ENCODE results near the gene TBCCD1.

Gene TBCCD1

GRCh38 chr3:186529201-186529999, 37.7 kb downstream of the TBCCD1 start:
- ChIA-PET CTCF (interaction anchor here (1.1 to 1.3 kb wide), 2 partner anchors 10 to 11 kb away, joined by 3 to 4 read pairs; no protein-coding TSS in a partner anchor), POLR2A (no interaction called here)
- no peak for TF ChIP-seq HDGF (IDR thresholded peaks at IDR 0.05; ENCODE audit: borderline replicate concordance)
- no peak for TF ChIP-seq FOXM1 (IDR thresholded peaks at IDR 0.05; ENCODE audit: borderline replicate concordance)
- TF ChIP-seq FOXK2 (IDR thresholded peaks at IDR 0.05) = no peak
- TF ChIP-seq ELF4 (IDR thresholded peaks at IDR 0.05) = no peak
- no peak for DNase-seq (ENCODE audit: extremely low spot score)

- DNase-seq (ENCODE audit: extremely low spot score) = no peak
- TF ChIP-seq ELF4 (IDR thresholded peaks at IDR 0.05) (no peak), FOXK2 (IDR thresholded peaks at IDR 0.05) (no peak), ARNT (IDR thresholded peaks at IDR 0.05) (no peak), BHLHE40 (IDR thresholded peaks at IDR 0.05; ENCODE audit: borderline replicate concordance) (no peak)
- CTCF ChIA-PET = no interaction called here
- POLR2A ChIA-PET = no interaction called here
These were observed 40.9 kb downstream of the TBCCD1 start for GRCh38 chr3:186526256-186526606.

GRCh38 chr3:186525369-186526255, 41.5 kb downstream of the TBCCD1 start:
- no peak for TF ChIP-seq LEF1 (IDR thresholded peaks at IDR 0.05; ENCODE audit: borderline replicate concordance)
- no peak for TF ChIP-seq PKNOX1 (IDR thresholded peaks at IDR 0.05)
- no peak for TF ChIP-seq FOXM1 (IDR thresholded peaks at IDR 0.05; ENCODE audit: borderline replicate concordance)
- no peak for TF ChIP-seq FOXA1 (IDR thresholded peaks at IDR 0.05)
- no peak for TF ChIP-seq HDGF (IDR thresholded peaks at IDR 0.05; ENCODE audit: borderline replicate concordance)
- TF ChIP-seq SP1 (IDR thresholded peaks at IDR 0.05) = no peak
- TF ChIP-seq SUZ12 (IDR thresholded peaks at IDR 0.05) = no peak
- TF ChIP-seq TARDBP (IDR thresholded peaks at IDR 0.05) = no peak
- TF ChIP-seq CTBP1 (IDR thresholded peaks at IDR 0.05; ENCODE audit: borderline replicate concordance) = no peak
- TF ChIP-seq ELF4 (IDR thresholded peaks at IDR 0.05) = no peak
- no peak for TF ChIP-seq FOXK2 (IDR thresholded peaks at IDR 0.05)
- ChIA-PET CTCF (no interaction called here), POLR2A (no interaction called here)
- DNase-seq (ENCODE audit: extremely low spot score) = no peak

- no peak for TF ChIP-seq FOXA1 (IDR thresholded peaks at IDR 0.05)
- TF ChIP-seq SP1 (IDR thresholded peaks at IDR 0.05) = no peak
- no peak for TF ChIP-seq CTBP1 (IDR thresholded peaks at IDR 0.05; ENCODE audit: borderline replicate concordance)
- no peak for TF ChIP-seq BHLHE40 (IDR thresholded peaks at IDR 0.05; ENCODE audit: borderline replicate concordance)
- no peak for TF ChIP-seq FOXM1 (IDR thresholded peaks at IDR 0.05; ENCODE audit: borderline replicate concordance)
- no peak for TF ChIP-seq ELF4 (IDR thresholded peaks at IDR 0.05)
- no peak for TF ChIP-seq NFRKB (IDR thresholded peaks at IDR 0.05)
- no peak for TF ChIP-seq TARDBP (IDR thresholded peaks at IDR 0.05)
- no peak for TF ChIP-seq SUZ12 (IDR thresholded peaks at IDR 0.05)
- TF ChIP-seq ZNF384 (IDR thresholded peaks at IDR 0.05) = no peak
- no peak for TF ChIP-seq LEF1 (IDR thresholded peaks at IDR 0.05; ENCODE audit: borderline replicate concordance)
- no peak for TF ChIP-seq PKNOX1 (IDR thresholded peaks at IDR 0.05)
These were observed 42.5 kb downstream of the TBCCD1 start for GRCh38 chr3:186524616-186525015.

GRCh38 chr3:186523434-186523833, 43.7 kb downstream of the TBCCD1 start:
- CTCF ChIA-PET = no interaction called here
- TF ChIP-seq NFRKB (IDR thresholded peaks at IDR 0.05) (no peak), SP1 (IDR thresholded peaks at IDR 0.05) (no peak), ZNF384 (IDR thresholded peaks at IDR 0.05) (no peak), SUZ12 (IDR thresholded peaks at IDR 0.05) (no peak), BHLHE40 (IDR thresholded peaks at IDR 0.05; ENCODE audit: borderline replicate concordance) (no peak), PKNOX1 (IDR thresholded peaks at IDR 0.05) (no peak), FOXK2 (IDR thresholded peaks at IDR 0.05) (no peak), TARDBP (IDR thresholded peaks at IDR 0.05) (no peak), FOXA1 (IDR thresholded peaks at IDR 0.05) (no peak)
- POLR2A ChIA-PET = no interaction called here
- no peak for DNase-seq (ENCODE audit: extremely low spot score)

More at GRCh38 chr3:186524616-186525015, 42.5 kb downstream of the TBCCD1 start:
- POLR2A ChIA-PET = no interaction called here
- DNase-seq (ENCODE audit: extremely low spot score) = no peak
- CTCF ChIA-PET = no interaction called here

- TF ChIP-seq SUZ12 (IDR thresholded peaks at IDR 0.05) (no peak), FOXK2 (IDR thresholded peaks at IDR 0.05) (no peak), BHLHE40 (IDR thresholded peaks at IDR 0.05; ENCODE audit: borderline replicate concordance) (no peak), ZNF384 (IDR thresholded peaks at IDR 0.05) (no peak), TARDBP (IDR thresholded peaks at IDR 0.05) (no peak), HDGF (IDR thresholded peaks at IDR 0.05; ENCODE audit: borderline replicate concordance) (no peak), L3MBTL2 (conservative IDR thresholded peaks at IDR 0.05) (no peak)
- no peak for DNase-seq (ENCODE audit: extremely low spot score)
- ChIA-PET CTCF (no interaction called here), POLR2A (no interaction called here)
These were observed 44.1 kb downstream of the TBCCD1 start for GRCh38 chr3:186523022-186523421.

Measured in HEK293T (cell line).